KOPT-K1 (cell line): ENCODE results near the gene ERICH6B.

Experiments
- H3K27ac ChIP-seq: fragments of 200-600 bp; sonication (generic); 2 replicates; pipeline ENCODE4 v1.5.1; 2016; ENCODE audit warnings: antibody characterized with exemption, mild to moderate bottlenecking, low read depth, low read length; ENCODE audit not compliant: poor library complexity, severe bottlenecking
- H3K36me3 ChIP-seq: fragments of 200-600 bp; sonication (generic); 2 replicates; pipeline ENCODE4 v1.5.1; 2017; ENCODE audit warnings: antibody characterized with exemption, mild to moderate bottlenecking, low read length, moderate library complexity; ENCODE audit not compliant: insufficient read depth
- H3K9me3 ChIP-seq: fragments of 200-600 bp; sonication (generic); 2 replicates; pipeline ENCODE4 v1.5.1; 2017; ENCODE audit warnings: antibody characterized with exemption, low read length, mild to moderate bottlenecking; ENCODE audit not compliant: insufficient read depth, poor library complexity, severe bottlenecking

The ERICH6B gene

DNA sequence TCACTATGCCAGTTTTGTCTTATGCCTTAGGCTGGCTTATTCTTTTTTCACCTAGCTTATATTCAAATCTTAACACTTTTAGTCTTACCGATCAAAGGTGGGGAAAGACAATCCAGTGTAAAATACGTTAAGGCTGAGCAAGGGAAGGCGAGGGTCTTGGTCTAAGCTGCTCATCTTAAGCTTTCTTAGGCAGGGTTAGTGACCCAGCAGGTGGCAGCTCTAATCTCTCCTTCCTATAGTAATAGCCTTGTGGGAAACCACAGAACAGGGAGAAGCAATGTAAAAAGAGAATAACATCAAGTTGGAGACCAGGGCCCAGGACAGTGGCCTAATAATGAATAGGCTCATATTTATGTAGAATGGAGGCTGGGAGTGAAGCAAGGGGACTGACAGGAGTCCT is 104.9 kb downstream of the ERICH6B start:
- H3K27ac ChIP-seq = no peak overlapping the region
- H3K36me3 ChIP-seq = peaks cover 88% of the 10 kb centered on the region
- H3K9me3 ChIP-seq = no peaks in the 10 kb centered on the region

DNA sequence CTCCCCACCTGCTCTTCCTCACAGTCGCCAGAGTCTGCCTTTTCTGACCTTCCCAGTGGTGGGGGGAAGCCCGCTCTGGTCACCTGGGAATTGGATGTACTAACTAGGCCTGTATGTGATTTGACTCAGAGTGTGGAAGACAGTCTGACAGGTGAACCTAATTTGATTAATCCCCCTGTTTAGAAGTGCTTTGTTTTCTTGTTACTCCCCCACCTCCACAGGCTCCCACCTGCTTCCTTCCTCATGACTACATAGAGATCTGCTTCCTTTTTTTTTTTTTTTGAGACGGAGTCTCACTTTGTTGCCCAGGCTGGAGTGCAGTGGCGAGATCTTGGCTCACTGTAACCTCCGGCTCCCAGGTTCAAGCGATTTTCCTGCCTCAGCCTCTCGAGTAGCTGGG is 106.8 kb downstream of the ERICH6B start:
- no peak overlapping the region for H3K27ac ChIP-seq
- peaks cover 87% of the 10 kb centered on the region for H3K36me3 ChIP-seq
- no peaks in the 10 kb centered on the region for H3K9me3 ChIP-seq

DNA sequence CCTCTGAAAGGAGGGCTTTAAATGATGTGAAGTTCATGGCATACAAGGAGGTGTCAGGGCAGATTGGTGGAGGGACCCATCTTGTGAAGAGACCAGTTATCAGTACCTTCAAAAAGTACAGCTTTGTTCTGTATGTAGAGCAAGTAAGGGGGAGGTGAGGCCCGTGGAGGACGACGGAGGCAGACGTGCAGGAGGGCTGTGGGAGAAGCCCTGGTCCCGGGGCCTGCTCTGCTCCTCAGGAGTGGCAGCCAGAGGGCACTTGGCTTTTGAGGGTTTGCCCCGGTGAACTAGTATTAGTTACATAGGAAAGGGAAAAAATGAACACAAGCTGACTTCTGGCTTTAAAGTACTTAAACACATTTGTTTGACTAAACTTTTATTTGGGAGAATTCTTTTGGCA is 108.7 kb downstream of the ERICH6B start:
- peaks cover 91% of the 10 kb centered on the region for H3K36me3 ChIP-seq
- H3K9me3 ChIP-seq = no peaks in the 10 kb centered on the region
- H3K27ac ChIP-seq = no peak overlapping the region

DNA sequence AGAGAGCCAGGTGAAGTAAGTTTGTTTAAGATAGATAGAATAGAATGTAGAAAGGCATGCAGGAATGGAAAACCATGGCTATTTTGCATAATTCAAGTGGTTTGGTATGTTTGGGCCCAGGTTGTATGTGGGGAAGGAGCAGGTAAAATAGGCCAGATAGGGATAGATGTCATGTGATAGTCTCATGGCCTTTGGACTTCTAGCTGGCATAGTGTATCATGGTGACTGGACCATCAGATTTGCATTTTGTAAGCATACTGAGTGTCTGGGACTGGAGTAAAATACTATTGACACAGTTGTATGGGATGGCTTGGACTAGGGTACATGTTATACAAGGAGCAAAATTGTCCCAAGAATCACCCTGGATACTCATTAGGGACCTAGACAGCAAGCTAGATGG is 111.9 kb downstream of the ERICH6B start:
- Histone ChIP-seq H3K36me3 (peaks cover 84% of the 10 kb centered on the region), H3K9me3 (no peaks in the 10 kb centered on the region)

DNA sequence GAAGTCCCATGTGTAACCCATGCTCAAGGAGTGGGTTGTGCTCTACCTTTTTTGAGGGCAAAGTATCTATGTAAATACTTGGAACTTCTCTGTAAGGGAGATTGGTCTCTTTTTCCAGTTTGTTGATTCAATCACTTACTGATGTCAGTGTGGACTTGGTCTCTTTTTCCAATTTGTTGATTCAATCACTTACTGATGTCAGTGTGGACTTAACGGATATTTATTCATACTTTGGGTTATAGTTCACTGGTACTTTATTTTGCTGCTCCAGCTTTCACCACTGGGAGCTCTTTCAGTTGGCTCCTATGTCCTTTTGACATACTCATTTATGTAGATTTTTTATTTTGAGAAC is 114.4 kb downstream of the ERICH6B start:
- Histone ChIP-seq H3K27ac (no peak overlapping the region), H3K9me3 (no peaks in the 10 kb centered on the region), H3K36me3 (peaks cover 91% of the 10 kb centered on the region)

More for the DNA sequence above, 111.9 kb downstream of the ERICH6B start:
- H3K27ac ChIP-seq = no peak overlapping the region

DNA sequence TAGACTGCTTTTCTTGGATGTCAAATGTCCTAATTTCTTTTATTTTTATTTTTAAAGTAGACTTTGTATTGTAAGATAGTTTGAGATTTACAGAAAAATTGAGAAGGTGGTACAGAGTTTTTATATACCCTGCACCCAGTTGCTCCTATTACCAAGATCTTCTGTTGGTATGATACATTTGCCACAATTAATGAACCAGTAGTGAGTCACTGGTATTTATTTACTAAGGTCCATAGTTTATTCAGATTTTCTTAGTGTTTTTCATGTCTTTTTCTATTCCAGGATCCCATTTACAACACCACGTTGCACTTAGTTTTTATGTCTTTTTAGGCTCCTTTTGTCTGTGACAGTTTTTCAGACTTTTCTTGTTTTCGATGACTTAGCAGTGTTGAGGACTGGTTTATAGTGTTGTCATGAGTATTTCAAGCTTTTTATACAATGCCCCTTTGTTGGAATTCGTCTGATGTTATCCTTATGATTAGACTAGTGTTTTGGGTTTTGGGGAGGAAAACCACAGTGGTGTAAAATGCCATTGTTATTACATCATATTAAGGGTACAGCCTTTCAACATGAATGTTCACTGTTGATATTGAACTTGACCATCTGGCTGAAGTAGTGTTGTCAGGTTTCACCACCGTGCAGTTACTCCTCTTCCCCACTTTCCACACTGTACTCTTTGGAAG is 114.9 kb downstream of the ERICH6B start:
- no peaks in the 10 kb centered on the region for H3K9me3 ChIP-seq
- peaks cover 89% of the 10 kb centered on the region for H3K36me3 ChIP-seq
- no peak overlapping the region for H3K27ac ChIP-seq

DNA sequence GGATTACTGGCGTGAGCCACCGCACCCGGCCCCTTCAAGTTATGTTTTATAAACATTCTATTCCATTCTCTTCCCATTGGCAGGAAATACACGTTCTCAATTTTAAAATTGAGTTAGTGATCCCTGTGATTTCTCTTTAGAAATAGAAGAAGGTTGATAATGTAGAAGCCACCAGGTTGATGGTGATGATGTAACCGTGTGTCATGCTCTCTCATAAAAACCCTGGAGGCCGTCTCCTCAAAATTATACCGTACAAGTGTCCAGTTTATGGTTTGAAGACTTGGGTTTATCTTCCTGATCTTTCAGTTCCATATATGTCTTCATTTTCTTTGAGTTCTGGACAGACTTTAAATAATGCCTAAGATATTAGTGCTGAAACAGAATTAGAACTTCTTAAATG is 118.6 kb downstream of the ERICH6B start:
- no peak overlapping the region for H3K27ac ChIP-seq
- H3K36me3 ChIP-seq = peaks cover 88% of the 10 kb centered on the region

DNA sequence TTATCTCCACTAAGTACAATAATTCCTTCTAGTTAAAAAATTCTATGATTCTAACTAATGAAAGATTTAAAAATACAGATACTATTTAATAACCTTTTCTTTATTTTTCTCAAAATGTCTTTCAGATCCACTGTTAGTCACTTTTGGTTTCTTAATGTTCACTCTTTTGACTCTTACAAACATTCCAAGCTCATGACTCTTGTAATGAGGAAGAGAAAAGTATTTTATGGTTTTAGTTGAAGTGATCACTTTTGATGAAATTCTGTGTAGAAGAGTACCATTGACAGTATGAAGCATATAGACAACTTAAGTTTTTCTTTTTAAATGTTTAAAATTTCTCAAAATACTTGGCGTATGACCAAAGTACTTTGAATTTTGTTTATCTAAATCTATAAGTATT is 123.0 kb downstream of the ERICH6B start:
- no peak overlapping the region for H3K27ac ChIP-seq
- no peaks in the 10 kb centered on the region for H3K9me3 ChIP-seq
- peaks cover 92% of the 10 kb centered on the region for H3K36me3 ChIP-seq

More for the DNA sequence above, 118.6 kb downstream of the ERICH6B start:
- no peaks in the 10 kb centered on the region for H3K9me3 ChIP-seq
